A673 (cell line): ENCODE results near the gene CERS2.

Experiments
- EZH2 ChIP-seq: fragments of 200-600 bp; sonication (generic); IDR thresholded peaks from 2 replicates; pipeline ENCODE4 v1.6.1; 2017; ENCODE audit warnings: borderline replicate concordance, low read depth, mild to moderate bottlenecking, mixed read lengths, antibody characterized with exemption, low read length; ENCODE audit not compliant: poor library complexity, severe bottlenecking
- TF ChIP-seq, protein P1 (sequence below): fragments of 300-800, 200-600 bp; sonication (generic); conservative IDR thresholded peaks from 2 replicates; pipeline ENCODE4 v1.5.1; 2017; ENCODE audit warnings: low read depth, mild to moderate bottlenecking, antibody characterized with exemption, low read length, moderate library complexity, mixed read lengths

DNA sequence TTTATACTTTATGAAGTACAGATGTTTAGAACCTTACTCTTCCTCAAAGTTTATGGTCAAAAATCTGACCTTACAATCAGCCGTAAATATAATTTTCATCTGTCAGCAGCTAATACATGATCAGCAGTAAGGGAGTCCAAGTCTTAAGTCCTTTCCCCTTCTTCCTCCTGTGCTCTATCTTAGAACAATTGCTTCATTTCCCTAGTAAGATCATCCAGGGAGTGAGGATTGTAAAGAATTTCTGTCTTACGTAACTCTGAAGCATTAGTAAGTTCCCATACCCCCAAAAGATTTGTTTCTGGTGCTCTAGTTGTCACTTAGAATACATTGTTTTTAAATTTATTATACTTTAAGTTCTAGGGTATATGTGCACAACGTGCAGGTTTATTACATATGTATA is 46.3 kb downstream of the CERS2 start:
- TF ChIP-seq, protein P1, sequence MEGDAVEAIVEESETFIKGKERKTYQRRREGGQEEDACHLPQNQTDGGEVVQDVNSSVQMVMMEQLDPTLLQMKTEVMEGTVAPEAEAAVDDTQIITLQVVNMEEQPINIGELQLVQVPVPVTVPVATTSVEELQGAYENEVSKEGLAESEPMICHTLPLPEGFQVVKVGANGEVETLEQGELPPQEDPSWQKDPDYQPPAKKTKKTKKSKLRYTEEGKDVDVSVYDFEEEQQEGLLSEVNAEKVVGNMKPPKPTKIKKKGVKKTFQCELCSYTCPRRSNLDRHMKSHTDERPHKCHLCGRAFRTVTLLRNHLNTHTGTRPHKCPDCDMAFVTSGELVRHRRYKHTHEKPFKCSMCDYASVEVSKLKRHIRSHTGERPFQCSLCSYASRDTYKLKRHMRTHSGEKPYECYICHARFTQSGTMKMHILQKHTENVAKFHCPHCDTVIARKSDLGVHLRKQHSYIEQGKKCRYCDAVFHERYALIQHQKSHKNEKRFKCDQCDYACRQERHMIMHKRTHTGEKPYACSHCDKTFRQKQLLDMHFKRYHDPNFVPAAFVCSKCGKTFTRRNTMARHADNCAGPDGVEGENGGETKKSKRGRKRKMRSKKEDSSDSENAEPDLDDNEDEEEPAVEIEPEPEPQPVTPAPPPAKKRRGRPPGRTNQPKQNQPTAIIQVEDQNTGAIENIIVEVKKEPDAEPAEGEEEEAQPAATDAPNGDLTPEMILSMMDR, result no peak
- TF ChIP-seq EZH2, result no peak
